ENCODE data around the gene IGFN1. TPM values are rescaled to one million over a fixed set of nuclear protein-coding genes. Genes with fewer than 3 reads are reported as not detected.

IGFN1 gene
- total RNA-seq, 1 donor from 2014 or later: under 0.01 TPM

DNA sequence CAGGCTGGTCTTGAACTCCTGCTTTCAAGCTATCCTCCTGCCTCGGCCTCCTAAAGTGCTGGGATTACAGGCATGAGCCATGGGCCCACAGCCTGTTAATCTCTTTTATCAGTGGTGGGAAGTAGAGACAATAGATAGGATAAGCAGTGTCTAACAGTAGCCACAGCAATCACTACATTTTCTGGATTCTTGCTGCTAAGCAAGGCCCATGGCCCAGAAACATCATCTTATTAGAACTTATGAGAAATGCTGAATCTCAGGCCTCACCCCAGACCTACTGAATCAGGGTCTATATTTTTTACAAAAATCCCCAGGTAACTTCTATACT, 29.7 kb downstream of the IGFN1 start:
- Histone ChIP-seq H3K27me3 (ENCODE audit: control insufficient read depth, insufficient read depth, low read length) (peaks cover 5% of the 10 kb centered on the region), H3K4me3 (ENCODE audit: low read depth, low read length) (no peak overlapping the region), H3K36me3 (ENCODE audit: control insufficient read depth, insufficient read depth, low read length) (no peaks in the 10 kb centered on the region)
- no peak for FAIRE-seq
- TF ChIP-seq, protein P1, sequence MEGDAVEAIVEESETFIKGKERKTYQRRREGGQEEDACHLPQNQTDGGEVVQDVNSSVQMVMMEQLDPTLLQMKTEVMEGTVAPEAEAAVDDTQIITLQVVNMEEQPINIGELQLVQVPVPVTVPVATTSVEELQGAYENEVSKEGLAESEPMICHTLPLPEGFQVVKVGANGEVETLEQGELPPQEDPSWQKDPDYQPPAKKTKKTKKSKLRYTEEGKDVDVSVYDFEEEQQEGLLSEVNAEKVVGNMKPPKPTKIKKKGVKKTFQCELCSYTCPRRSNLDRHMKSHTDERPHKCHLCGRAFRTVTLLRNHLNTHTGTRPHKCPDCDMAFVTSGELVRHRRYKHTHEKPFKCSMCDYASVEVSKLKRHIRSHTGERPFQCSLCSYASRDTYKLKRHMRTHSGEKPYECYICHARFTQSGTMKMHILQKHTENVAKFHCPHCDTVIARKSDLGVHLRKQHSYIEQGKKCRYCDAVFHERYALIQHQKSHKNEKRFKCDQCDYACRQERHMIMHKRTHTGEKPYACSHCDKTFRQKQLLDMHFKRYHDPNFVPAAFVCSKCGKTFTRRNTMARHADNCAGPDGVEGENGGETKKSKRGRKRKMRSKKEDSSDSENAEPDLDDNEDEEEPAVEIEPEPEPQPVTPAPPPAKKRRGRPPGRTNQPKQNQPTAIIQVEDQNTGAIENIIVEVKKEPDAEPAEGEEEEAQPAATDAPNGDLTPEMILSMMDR (IDR thresholded peaks at IDR 0.05; ENCODE audit: insufficient read depth, low read length, severe bottlenecking): no peak
- DNase-seq (ENCODE audit: low read depth): no peak

DNA sequence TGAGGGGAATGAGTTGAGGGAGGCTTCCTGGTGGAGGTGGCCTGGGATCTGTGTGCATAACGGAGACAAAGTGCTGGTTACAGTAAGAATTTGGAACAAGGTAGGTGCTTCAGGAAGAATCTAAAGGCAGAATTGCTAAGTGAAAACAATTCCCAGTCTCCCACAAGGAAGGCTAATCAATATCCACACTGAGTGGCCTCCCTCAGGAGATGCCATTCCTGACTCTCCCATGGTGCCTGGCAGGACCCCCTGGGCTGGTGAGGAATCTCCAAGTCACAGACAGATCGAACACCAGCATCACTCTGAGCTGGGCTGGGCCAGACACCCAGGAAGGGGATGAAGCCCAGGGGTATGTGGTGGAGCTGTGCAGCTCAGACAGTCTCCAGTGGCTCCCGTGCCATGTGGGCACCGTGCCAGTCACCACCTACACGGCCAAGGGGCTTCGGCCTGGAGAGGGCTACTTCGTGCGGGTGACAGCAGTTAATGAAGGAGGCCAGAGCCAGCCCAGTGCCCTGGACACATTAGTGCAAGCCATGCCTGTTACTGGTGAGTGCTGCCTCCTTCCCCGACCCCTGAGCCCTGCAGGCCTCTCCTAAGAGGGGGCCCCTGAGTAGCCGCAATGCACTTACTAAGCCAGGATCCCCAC, 30.7 kb downstream of the IGFN1 start:
- no peak for DNase-seq (ENCODE audit: low read depth)
- no peaks in the 10 kb centered on the region for H3K36me3 ChIP-seq (ENCODE audit: control insufficient read depth, insufficient read depth, low read length)
- peaks cover 3% of the 10 kb centered on the region for H3K27me3 ChIP-seq (ENCODE audit: control insufficient read depth, insufficient read depth, low read length)
- TF ChIP-seq, protein P1 (IDR thresholded peaks at IDR 0.05; ENCODE audit: insufficient read depth, low read length, severe bottlenecking): no peak
- H3K4me3 ChIP-seq (ENCODE audit: low read depth, low read length): no peak overlapping the region
- FAIRE-seq: no peak

DNA sequence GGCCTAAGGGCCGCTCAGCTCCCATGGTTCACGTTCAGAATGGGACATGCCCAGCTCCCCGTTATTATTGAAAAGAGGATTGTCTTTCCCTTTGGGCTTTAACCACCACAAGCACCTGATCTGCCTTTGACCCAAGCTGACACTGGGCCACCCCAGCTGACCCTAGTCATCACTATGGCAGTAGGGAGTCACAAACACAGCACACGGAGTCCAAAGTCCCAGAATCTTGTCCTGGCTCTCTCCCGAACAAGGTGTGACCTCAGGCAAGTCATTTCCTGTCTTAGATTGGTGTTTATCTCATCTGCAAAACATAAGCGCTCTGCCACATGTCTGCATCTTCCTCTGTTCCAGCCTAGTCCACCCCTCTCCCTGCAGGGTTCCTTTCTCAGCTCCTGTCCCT, 31.5 kb downstream of the IGFN1 start:
- Histone ChIP-seq H3K4me3 (ENCODE audit: low read depth, low read length) (no peak overlapping the region), H3K36me3 (ENCODE audit: control insufficient read depth, insufficient read depth, low read length) (no peaks in the 10 kb centered on the region), H3K27me3 (ENCODE audit: control insufficient read depth, insufficient read depth, low read length) (peaks cover 3% of the 10 kb centered on the region)
- FAIRE-seq: no peak
- no peak for DNase-seq (ENCODE audit: low read depth)
- TF ChIP-seq, protein P1 (IDR thresholded peaks at IDR 0.05; ENCODE audit: insufficient read depth, low read length, severe bottlenecking): no peak

- H3K36me3 ChIP-seq (ENCODE audit: control insufficient read depth, insufficient read depth, low read length): no peaks in the 10 kb centered on the region
- TF ChIP-seq, protein P1 (IDR thresholded peaks at IDR 0.05; ENCODE audit: insufficient read depth, low read length, severe bottlenecking): no peak
- FAIRE-seq (no peak), DNase-seq (ENCODE audit: low read depth) (no peak)
- H3K4me3 ChIP-seq (ENCODE audit: low read depth, low read length): no peak overlapping the region
- no peaks in the 10 kb centered on the region for H3K27me3 ChIP-seq (ENCODE audit: control insufficient read depth, insufficient read depth, low read length)
These were observed 33.4 kb downstream of the IGFN1 start for GRCh38 chr1:201223852-201224665.

DNA sequence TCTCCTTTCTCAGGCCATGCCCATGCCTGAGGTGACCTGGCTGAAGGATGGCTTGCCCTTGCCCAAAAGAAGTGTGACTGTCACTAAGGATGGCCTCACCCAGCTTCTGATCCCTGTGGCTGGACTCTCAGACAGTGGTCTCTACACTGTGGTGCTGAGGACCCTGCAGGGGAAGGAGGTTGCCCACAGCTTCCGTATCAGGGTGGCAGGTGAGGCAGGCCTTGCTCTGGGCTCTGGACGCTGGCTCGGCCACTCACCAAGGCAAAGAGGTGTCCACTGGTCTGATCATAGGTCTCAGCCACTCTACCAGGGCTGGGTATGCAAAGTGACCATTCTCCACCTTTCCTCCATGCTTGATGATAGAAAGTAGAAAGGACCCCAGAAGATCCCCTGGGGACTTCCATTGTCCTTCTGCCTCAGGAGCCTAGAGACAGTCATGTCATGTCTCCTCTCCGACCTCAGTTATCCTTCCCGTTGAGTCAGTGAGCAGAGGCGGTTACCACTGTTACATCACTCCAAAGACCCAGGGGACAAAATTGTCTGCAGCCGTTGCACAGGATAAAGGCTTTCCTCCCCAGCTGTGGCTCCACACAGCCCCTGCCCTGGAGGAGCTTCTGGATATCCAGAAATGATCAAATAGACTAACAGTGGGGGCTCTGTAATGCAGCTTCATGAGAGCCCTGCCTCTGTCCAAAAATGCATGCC, 34.2 kb downstream of the IGFN1 start:
- no peaks in the 10 kb centered on the region for H3K36me3 ChIP-seq (ENCODE audit: control insufficient read depth, insufficient read depth, low read length)
- no peaks in the 10 kb centered on the region for H3K27me3 ChIP-seq (ENCODE audit: control insufficient read depth, insufficient read depth, low read length)
- TF ChIP-seq, protein P1 (IDR thresholded peaks at IDR 0.05; ENCODE audit: insufficient read depth, low read length, severe bottlenecking): no peak
- FAIRE-seq (no peak), DNase-seq (ENCODE audit: low read depth) (no peak)
- H3K4me3 ChIP-seq (ENCODE audit: low read depth, low read length): no peak overlapping the region
